NCI-H2196 (cell line): ENCODE measurements around the gene CTSG.
"Not testable (repeated sequence)": the region's sequence is repeated elsewhere in the genome, so short reads cannot be mapped to it uniquely, and the experiment has no call there.

Experiments used
- DNase-seq: peaks from one replicate; lab custom pipeline; 2025; ENCODE audit not compliant: unreplicated experiment; lab: John Stamatoyannopoulos, UW

Gene CTSG, protein sequence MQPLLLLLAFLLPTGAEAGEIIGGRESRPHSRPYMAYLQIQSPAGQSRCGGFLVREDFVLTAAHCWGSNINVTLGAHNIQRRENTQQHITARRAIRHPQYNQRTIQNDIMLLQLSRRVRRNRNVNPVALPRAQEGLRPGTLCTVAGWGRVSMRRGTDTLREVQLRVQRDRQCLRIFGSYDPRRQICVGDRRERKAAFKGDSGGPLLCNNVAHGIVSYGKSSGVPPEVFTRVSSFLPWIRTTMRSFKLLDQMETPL

GRCh38 chr14:24576182-24576581 is at the start of gene CTSG:
Gene CTSG (minus strand): TSS chr14:24576250. CDS start chr14:24576223, 27 bp downstream.
- DNase-seq, result no peak

DNA sequence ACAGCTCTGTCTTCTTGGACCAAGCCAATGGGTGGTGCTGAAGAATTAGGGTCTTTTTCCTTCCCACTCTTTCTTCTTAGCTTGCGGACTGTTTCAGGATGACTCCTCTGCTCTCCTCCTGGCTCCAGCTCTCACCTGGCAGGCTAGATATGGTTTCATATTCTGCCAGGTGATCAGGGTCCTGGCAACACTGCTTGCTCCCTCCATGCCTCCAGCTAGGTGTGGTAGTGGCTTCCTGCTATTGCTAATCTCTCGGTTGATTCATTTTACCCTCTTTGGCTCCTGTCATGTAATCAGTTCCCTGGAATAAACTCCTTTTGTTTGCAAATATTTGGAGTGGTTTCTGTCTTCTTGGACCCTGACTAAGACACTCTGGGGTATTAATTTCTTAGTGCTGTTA is 37.7 kb upstream of the CTSG start:
- DNase-seq, result no peak

GRCh38 chr14:24613241-24613640 is 37.2 kb upstream of the CTSG start:
- no peak for DNase-seq

DNA sequence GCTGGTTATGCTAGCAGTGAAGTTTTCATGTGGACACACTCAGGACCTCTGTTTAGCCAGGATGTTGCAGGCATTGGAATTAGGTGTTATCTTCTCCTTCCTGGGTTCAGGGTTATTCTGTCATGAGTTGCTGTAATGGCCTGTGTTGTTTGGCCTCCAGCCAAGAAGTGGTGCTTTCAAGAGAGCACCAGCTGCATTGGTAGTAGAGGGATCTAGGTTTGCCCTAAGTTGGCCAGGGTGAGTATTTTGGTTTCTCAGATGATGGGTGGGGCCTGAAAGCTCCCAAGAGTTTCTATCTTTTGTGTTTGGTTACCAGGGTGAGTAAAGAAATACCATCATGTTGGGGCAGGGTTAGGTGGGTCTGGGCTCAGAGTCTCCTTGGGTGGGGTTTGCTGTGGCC is 36.1 kb upstream of the CTSG start:
- no peak for DNase-seq

DNA sequence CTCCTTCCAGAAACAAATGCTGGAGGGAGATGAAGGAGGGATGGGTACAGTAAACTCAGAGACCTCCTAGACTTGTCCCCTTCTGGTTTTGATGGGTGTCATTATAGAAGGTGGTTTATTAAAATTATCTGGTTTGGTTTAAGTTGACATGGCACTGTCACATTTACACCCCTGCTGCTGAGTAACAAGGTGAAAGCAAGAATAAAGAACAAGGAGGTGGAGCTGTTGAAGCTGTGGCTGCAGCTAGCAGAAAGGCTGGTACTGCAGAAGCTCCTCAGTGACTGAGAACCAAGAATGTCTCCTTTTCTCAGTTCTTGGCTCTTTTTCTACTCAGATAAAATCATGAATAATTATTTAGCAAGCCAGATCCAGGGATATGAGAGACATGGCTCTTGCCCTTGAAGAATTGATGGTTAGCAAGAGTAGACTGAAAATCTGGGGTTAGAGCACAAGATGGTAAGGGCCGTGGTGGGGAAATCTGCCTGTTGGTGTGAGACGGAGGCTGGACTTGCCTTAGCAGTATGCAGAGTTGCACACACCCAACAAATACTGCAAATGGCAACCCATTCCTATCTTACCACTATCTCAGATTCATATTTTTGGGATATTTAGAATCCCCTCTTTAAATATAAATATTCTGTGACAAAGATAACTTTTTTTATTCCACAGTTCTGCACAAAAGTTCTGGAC is 33.8 kb upstream of the CTSG start, which contains the start of gene GZMH:
TSS of gene GZMH (minus strand) at position 31 of the 690 bp plus-strand sequence. CDS start 72 bp downstream, outside the sequence.
- DNase-seq, result no peak

DNA sequence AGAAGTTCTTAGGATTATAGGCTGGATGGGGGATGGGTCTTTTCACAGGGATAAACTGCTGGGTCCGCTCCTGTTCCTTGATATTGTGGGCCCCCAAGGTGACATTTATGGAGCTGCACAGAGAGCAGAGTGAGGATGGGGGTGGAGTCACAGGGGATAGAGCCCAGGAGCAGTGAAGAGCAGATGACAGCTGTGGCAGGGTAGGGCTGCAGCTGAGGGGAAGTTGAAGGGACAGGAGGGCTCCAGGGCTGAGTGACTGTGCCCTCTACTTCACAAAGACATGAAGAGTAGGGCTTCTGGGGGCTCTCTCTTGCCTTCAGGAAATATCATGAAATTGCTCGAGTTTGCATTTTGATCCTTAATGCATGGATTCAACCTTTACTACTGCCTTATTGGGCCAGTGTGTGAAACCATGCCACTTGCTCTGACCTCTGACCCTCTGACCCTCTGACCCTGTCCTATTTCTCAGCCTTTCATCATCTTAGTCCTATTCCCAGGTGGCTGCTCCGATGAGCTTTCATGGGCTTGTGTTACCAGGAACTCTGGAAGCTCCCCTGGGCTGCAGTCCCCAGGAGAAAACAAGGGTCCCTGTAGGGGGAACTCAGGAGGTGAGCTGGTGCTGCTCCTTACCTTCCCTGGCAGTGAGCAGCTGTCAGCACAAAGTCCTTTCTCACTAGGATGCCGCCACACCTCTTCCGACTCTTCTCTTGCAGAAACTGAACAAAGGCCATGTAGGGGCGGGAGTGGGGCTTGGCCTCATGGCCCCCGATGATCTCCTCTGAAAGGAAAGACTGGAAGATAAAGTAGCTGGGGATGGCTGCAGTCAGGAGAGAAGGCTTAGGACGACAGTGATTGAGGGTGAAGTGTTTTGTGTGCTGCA is 31.8 kb upstream of the CTSG start:
- no peak for DNase-seq

GRCh38 chr14:24607081-24607480 is 31.0 kb upstream of the CTSG start:
- DNase-seq, result no peak

DNA sequence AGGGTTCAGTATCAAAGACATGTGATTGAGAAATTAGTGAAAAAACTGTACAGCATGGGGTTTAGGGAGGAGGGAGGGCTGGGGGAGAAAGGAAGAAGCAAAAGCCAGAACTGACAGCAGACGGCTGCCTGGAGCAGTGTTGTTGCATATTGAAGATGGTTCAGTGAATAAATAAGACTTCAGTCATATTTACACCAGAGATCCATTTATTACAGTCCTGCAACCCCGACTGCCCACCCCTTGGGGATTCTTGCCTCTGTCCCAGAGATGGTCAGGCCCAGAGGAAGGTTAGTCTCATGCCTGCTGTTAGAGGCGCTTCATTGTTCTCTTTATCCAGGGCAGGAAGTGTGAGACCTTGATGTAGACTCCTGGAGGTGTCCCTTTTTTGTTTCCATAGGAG is 30.2 kb upstream of the CTSG start:
- DNase-seq, result no peak

- DNase-seq, result no peak
Measured at GRCh38 chr14:24605435-24606190, 29.6 kb upstream of the CTSG start.

- no peak for DNase-seq
Measured at GRCh38 chr14:24597403-24597802, 21.4 kb upstream of the CTSG start.

DNA sequence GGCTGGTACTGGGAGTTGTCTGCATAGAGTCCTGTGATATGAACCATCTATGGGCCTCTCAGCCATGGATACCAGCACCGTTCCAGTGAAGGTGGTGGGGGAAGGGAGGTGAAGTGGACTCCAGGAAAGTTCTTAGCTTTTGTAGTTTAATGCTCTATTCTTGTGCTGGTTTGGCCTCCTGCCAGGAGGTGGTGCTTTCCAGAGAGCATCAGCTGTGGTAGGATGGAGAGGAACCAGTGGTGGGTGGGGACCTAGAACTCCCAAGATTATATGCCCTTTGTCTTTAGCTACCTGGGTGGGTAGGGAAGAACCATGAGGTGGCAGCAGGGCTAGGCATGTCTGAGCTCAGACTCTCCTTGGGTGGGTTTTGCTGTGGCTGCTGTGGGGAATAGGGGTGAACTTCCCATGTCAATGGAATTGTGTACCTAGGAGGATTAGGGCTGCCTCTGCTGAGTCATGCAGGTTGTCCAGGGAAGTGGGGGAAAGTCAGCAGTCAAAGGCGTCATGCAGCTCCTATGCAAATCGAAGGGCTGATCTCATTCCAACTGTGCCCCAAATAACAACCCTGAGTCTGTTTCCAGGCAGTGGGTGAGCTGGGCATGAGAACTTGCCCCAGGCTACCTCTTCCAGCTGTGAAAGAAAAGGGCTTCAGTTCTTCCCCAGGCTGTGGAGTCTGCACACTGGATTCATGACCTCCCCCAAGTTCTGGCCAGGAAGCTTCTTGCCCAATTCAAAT is 19.2 kb upstream of the CTSG start:
- no peak for DNase-seq

DNA sequence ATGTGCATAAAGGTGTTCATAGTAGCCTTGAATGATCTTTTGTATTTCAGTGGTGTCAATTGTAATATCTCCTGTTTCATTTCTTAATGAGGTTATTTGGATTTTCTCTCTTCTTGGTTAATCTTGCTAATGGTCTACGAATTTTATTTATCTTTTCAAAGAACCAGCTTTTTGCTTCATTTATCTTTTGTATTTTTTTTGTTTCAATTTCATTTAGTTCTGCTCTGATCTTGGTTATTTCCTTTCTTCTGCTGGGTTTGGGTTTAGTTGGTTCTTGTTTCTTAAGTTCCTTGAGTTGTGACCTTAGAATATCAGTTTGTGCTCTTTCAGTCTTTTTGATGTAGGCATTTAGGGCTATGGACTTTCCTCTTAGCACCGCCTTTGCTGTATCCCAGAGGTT is 15.0 kb upstream of the CTSG start:
- DNase-seq, result not testable (repeated sequence)

GRCh38 chr14:24584402-24584801 is 8.4 kb upstream of the CTSG start:
- not testable (repeated sequence) for DNase-seq

- DNase-seq, result no peak
Measured at GRCh38 chr14:24578558-24578957, 2.5 kb upstream of the CTSG start.

GRCh38 chr14:24576771-24577170 is 721 bp upstream of the CTSG start:
- DNase-seq, result no peak

DNA sequence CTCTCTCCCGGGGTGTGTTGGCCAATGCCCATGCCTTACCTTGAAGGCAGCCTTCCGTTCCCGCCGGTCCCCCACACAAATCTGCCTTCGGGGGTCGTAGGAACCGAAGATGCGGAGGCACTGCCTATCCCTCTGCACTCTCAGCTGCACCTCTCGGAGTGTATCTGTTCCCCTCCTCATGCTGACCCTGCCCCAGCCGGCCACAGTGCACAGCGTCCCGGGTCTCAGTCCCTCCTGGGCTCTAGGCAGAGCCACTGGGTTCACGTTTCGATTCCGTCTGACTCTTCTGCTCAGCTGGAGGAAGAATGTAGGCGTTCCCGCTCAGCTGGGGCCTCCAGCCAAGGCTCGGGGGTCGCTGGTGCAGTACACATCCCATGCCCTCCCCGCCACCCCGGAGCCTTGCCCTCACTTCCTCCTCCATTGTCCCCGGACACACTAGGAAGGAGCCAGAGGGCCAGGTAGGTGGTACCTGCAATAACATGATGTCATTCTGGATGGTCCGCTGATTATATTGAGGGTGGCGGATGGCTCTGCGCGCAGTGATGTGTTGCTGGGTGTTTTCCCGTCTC is 1.8 kb downstream of the CTSG start:
- no peak for DNase-seq

DNA sequence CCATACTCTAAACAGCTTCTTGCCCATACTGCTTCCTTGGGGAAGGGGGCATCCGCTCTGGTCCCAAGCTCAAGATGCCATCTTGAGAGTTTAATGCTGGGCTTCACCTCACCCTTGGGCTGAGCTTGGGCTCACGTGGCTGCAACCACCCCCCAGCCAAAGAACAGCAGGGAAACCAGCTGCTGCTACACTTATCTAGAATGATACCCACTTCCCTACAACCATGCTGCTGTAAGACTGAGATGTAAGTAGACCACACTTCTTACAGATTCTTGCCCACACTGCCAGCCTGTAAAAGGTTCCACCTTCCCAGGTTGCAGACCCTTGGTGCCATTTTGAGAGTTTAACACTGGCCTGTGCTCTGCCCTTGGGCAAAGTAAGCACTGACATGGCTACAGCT is 9.7 kb downstream of the CTSG start:
- DNase-seq, result no peak

DNA sequence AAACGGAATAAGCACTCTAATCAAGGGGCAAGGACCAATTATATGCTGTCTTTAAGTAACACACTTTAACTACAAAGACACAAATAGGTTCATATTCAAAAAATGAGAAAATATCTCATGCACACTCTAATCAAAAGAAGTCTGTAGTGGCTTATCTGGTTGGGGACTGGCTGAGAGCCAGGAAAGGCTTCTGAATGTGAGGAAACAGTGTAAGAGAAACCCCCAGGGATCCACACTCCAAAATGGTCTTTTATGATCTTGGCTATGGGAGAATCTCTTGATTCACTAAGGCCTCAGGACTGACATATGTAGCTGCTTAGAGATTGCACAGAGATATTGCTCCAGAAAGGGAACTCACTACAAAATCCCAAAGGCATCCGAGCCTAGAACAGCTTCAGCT is 10.3 kb downstream of the CTSG start:
- DNase-seq, result no peak

DNA sequence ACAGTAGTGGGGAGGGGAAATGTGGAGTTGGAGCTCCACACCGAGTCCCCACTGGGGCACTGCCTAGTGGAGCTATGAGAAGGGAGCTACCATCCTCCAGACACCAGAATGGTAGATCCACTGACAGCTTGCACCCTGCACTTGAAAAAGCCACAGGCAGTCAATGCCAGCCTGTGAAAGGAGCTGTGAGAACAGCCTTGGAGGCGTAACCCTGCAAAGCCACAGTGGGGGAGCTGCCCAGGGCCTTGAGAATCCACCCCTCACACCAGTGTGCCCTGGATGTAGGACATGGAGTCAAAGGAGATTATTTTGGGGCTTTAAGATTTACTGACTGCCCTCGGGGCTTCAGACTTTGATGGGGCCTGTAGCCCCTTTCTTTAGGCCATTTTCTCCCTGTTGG is 12.5 kb downstream of the CTSG start:
- DNase-seq, result no peak

GRCh38 chr14:24556756-24557155 is 19.3 kb downstream of the CTSG start:
- DNase-seq, result no peak
